ENCODE data around the gene GRAP2.

DNA sequence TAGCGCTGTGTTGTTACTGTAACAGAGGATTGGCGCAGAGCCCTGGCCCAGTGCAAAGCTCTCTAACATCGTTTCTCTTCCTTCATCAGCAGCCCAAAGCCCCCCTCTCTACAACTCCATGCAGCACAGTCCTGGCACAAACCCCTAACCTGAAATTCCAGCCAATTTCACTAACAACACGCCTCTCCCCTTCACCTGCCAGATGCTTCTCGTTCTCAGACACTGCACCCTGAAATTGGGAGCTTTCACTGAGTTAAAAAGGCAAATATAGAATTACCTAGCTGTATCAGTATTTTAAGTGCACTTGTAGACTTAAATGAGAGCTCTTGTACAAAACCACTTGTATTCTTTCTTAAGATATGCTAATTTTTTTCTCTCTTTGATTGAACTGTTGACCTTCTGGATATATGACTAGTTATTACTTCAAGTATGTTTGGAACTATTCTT, 16.3 kb downstream of the GRAP2 start:
- TF ChIP-seq, protein P1, sequence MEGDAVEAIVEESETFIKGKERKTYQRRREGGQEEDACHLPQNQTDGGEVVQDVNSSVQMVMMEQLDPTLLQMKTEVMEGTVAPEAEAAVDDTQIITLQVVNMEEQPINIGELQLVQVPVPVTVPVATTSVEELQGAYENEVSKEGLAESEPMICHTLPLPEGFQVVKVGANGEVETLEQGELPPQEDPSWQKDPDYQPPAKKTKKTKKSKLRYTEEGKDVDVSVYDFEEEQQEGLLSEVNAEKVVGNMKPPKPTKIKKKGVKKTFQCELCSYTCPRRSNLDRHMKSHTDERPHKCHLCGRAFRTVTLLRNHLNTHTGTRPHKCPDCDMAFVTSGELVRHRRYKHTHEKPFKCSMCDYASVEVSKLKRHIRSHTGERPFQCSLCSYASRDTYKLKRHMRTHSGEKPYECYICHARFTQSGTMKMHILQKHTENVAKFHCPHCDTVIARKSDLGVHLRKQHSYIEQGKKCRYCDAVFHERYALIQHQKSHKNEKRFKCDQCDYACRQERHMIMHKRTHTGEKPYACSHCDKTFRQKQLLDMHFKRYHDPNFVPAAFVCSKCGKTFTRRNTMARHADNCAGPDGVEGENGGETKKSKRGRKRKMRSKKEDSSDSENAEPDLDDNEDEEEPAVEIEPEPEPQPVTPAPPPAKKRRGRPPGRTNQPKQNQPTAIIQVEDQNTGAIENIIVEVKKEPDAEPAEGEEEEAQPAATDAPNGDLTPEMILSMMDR (IDR thresholded peaks at IDR 0.05): no peak
- no peak for TF ChIP-seq POLR2A (IDR thresholded peaks at IDR 0.05)
